Stomach (tissue), 9 donors: Measurements from ENCODE around the gene PRUNE2. TPM values are rescaled to one million over a fixed set of nuclear protein-coding genes. Genes with fewer than 3 reads are reported as not detected.

Experiments used
- DNase-seq, 2 donors: peaks; one replicate each; pipeline versions ENCODE4 v3.0.0 to v3.0.0-alpha.2; 2013 to 2019
- H3K27ac ChIP-seq, 5 donors: fragments of 200-600 bp in 4 of 5; sonication (generic) in 4 of 5; one replicate each; pipeline ENCODE4 v1.5.1; 2013 to 2019; ENCODE audit warnings: mild to moderate bottlenecking in 1 of 5, moderate library complexity in 1 of 5
- H3K27me3 ChIP-seq, 3 donors: fragments of 200-600 bp; sonication (generic); one replicate each; pipeline ENCODE4 v1.5.1; 2017 to 2019; ENCODE audit warnings: mixed run types in 1 of 3
- H3K36me3 ChIP-seq, 4 donors: fragments of 200-600 bp; sonication (generic); 1 replicate in 3 of 4; 2 replicates in 1 of 4; pipeline ENCODE4 v1.5.1; 2016 to 2019
- H3K4me1 ChIP-seq, 4 donors: fragments of 200-600 bp; sonication (generic); one replicate each; pipeline ENCODE4 v1.5.1; 2016 to 2019
- H3K4me3 ChIP-seq, 4 donors: fragments of 200-600 bp; sonication (generic) in 3 of 4; one replicate each; pipeline ENCODE4 v1.5.1; 2016 to 2019; ENCODE audit warnings: mild to moderate bottlenecking in 1 of 4
- H3K9me3 ChIP-seq, 4 donors: fragments of 200-600 bp; sonication (generic); one replicate each; pipeline ENCODE4 v1.5.1; 2016 to 2019
- CTCF ChIP-seq, 7 experiments: fragments of 450-650 bp in 4 of 7; fragments of 200-600 bp in 3 of 7; sonication (generic) in 3 of 7; IDR thresholded peaks; one replicate each; pipeline ENCODE4 v1.5.1; 2016 to 2019; ENCODE audit warnings: antibody characterized with exemption in 7 of 7, control low read depth in 2 of 7, mild to moderate bottlenecking in 1 of 7
- EP300 ChIP-seq: sonication (generic); formaldehyde crosslinking; IDR thresholded peaks from one replicate; pipeline ENCODE4 v1.6.1; 2017; ENCODE audit warnings: antibody characterized with exemption
- POLR2A ChIP-seq, 4 donors: fragments of 450-650 bp; IDR thresholded peaks; one replicate each; pipeline ENCODE4 v1.6.1; 2016; ENCODE audit warnings: antibody characterized with exemption in 4 of 4, control low read depth in 2 of 4, mild to moderate bottlenecking in 1 of 4, moderate library complexity in 1 of 4
- POLR2AphosphoS5 ChIP-seq, 3 donors: sonication (generic); formaldehyde crosslinking; IDR thresholded peaks; one replicate each; pipeline ENCODE4 v1.6.1; 2016; ENCODE audit warnings: antibody characterized with exemption in 3 of 3
- WGBS, 5 donors: extraction: QIAGEN DNeasy Blood & Tissue Kit in 3 of 5; methylation state at CpG; one replicate each; pipeline versions ENCODE4 v1.1.5 to v1.1.7; 2013 to 2018; 5-methylcytosine and 5-hydroxymethylcytosine counted together
- intact Hi-C: fragments of 100-400 bp; cut with DNase I; formaldehyde crosslinking; loops from one replicate; pipeline ENCODE4 v1.15.1; 2023; ENCODE audit warnings: low total_unique reads
- polyA plus RNA-seq, 3 donors: library from polyadenylated mRNA; stranded (reverse); fragments of 200-250 nt; gene quantifications; one replicate each; pipeline ENCODE4 v1.2.3, GENCODE V29; 2013
- total RNA-seq, 5 donors: library from RNA; depleted of rRNA; stranded (reverse); fragments of >200 nt; gene quantifications; one replicate each; pipeline versions ENCODE4 v1.1.0 to v1.2.3, GENCODE V29; 2014 to 2016
- donor health status: healthy with polysubstance abuse.
- donor health status: Bipolar disorder and iron deficiency.
- donor health status: healthy.

The PRUNE2 gene
- total and polyA plus RNA-seq, 8 donors, result 2.6 to 311 (median 75.4) TPM

GRCh38 chr9:76607730-76608436 is 298.0 kb downstream of the PRUNE2 start:
- intact Hi-C loops, result no loop called here
- Histone ChIP-seq H3K27ac (no peak overlapping the region), H3K9me3 (no peaks in the 10 kb centered on the region), H3K27me3 (no peaks in the 10 kb centered on the region), H3K4me3 (no peak overlapping the region), H3K4me1 (peaks cover 14 to 29% (median 23%) of the 10 kb centered on the region in 4 donors), H3K36me3 (no peaks in the 10 kb centered on the region)
- 78 to 86% (median 82%) methylated on average over 4 of the region's 4 CpGs for WGBS, 5 donors
- DNase-seq, result no peak
- TF ChIP-seq CTCF (IDR thresholded peaks at IDR 0.05) (no peak), POLR2AphosphoS5 (IDR thresholded peaks at IDR 0.05) (no peak), POLR2A (IDR thresholded peaks at IDR 0.05) (no peak), EP300 (no peak)

GRCh38 chr9:76605321-76605900 is 300.5 kb downstream of the PRUNE2 start:
- 67 to 84% (median 76%) methylated on average over 5 of the region's 5 CpGs for WGBS, 5 donors
- no peak overlapping the region for H3K27ac ChIP-seq
- no peak overlapping the region for H3K4me3 ChIP-seq
- DNase-seq, result no peak
- TF ChIP-seq EP300 (no peak), POLR2A (IDR thresholded peaks at IDR 0.05) (no peak), POLR2AphosphoS5 (IDR thresholded peaks at IDR 0.05) (no peak), CTCF (IDR thresholded peaks at IDR 0.05) (no peak)
- no peaks in the 10 kb centered on the region for H3K27me3 ChIP-seq
- intact Hi-C loops, result no loop called here
- H3K36me3 ChIP-seq, result no peaks in the 10 kb centered on the region
- H3K4me1 ChIP-seq, result peaks cover 12 to 15% (median 12%) of the 10 kb centered on the region in 4 donors
- no peaks in the 10 kb centered on the region for H3K9me3 ChIP-seq

- H3K27me3 ChIP-seq, result no peaks in the 10 kb centered on the region
- H3K9me3 ChIP-seq, result no peaks in the 10 kb centered on the region
- no peak overlapping the region for H3K27ac ChIP-seq
- DNase-seq, result no peak
- intact Hi-C loops, result no loop called here
- no peak overlapping the region for H3K4me3 ChIP-seq
- H3K36me3 ChIP-seq, result no peaks in the 10 kb centered on the region
- peaks cover 0 to 2% (median 0%) of the 10 kb centered on the region in 4 donors for H3K4me1 ChIP-seq
- no peak for TF ChIP-seq EP300
- no peak for TF ChIP-seq CTCF (IDR thresholded peaks at IDR 0.05)
- TF ChIP-seq POLR2AphosphoS5 (IDR thresholded peaks at IDR 0.05), result no peak
- no peak for TF ChIP-seq POLR2A (IDR thresholded peaks at IDR 0.05)
- 77 to 87% (median 82%) methylated on average over 3 of the region's 3 CpGs for WGBS, 5 donors
Observed at GRCh38 chr9:76603931-76604570, 301.9 kb downstream of the PRUNE2 start.

DNA sequence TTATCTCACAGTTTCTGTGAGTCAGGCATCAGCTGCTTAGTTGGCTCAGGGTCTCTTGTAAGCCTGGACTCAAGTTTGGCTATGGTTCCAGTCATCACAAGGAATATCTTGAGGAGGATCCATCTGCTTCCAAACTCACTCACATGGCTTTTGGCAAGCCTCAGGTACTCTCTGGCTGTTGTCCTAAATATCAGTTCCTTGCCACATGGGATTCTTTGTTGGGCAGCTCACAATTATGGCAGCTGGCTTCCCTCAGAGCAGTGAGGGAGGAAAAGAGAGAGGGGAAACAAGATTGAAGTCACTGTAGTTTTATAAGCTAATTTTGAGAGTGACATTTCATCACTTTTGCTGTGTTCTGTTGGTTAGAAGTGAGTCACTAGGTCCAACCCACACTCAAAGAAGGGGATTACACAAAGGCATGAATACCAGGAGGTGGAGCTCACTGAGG is 302.4 kb downstream of the PRUNE2 start:
- intact Hi-C loops, result no loop called here
- no peak overlapping the region for H3K4me3 ChIP-seq
- no peaks in the 10 kb centered on the region for H3K4me1 ChIP-seq
- DNase-seq, result no peak
- H3K9me3 ChIP-seq, result no peaks in the 10 kb centered on the region
- H3K27ac ChIP-seq, result no peak overlapping the region
- no peak for TF ChIP-seq POLR2A (IDR thresholded peaks at IDR 0.05)
- TF ChIP-seq CTCF (IDR thresholded peaks at IDR 0.05), result no peak
- TF ChIP-seq POLR2AphosphoS5 (IDR thresholded peaks at IDR 0.05), result no peak
- no peak for TF ChIP-seq EP300
- H3K27me3 ChIP-seq, result no peaks in the 10 kb centered on the region
- H3K36me3 ChIP-seq, result no peaks in the 10 kb centered on the region
